Measurements from ENCODE around the gene CDRT4.
A peak's percentile ranks its signal among the peaks of the same experiment; 100 is the strongest.

The CDRT4 gene

GRCh38 chr17:15431196-15431595 lies 36.2 kb downstream of the CDRT4 start:
- no peak for DNase-seq

GRCh38 chr17:15424521-15424920 lies 42.9 kb downstream of the CDRT4 start:
- DNase-seq = no peak

GRCh38 chr17:15422392-15422965 lies 44.9 kb downstream of the CDRT4 start:
- no peak for DNase-seq

- no peak for DNase-seq
These were observed 48.6 kb downstream of the CDRT4 start for GRCh38 chr17:15418781-15419180.

GRCh38 chr17:15414532-15415306 lies 52.7 kb downstream of the CDRT4 start:
- DNase-seq = no peak

- DNase-seq = no peak
These were observed 54.2 kb downstream of the CDRT4 start for GRCh38 chr17:15413101-15413771.

GRCh38 chr17:15412606-15413005 lies 54.8 kb downstream of the CDRT4 start:
- no peak for DNase-seq

- peak; percentile 21 for DNase-seq
These were observed 55.8 kb downstream of the CDRT4 start for GRCh38 chr17:15411384-15412198.

GRCh38 chr17:15409721-15410250 lies 57.6 kb downstream of the CDRT4 start:
- no peak for DNase-seq

- DNase-seq = no peak
These were observed 58.6 kb downstream of the CDRT4 start for GRCh38 chr17:15408803-15409202.

GRCh38 chr17:15406081-15406480 lies 61.3 kb downstream of the CDRT4 start:
- no peak for DNase-seq

- no peak for DNase-seq
These were observed 62.4 kb downstream of the CDRT4 start for GRCh38 chr17:15405058-15405415.

GRCh38 chr17:15404106-15405057 lies 63.0 kb downstream of the CDRT4 start:
- no peak for DNase-seq

GRCh38 chr17:15403276-15403939 lies 64.0 kb downstream of the CDRT4 start:
- no peak for DNase-seq

- no peak for DNase-seq
These were observed 68.0 kb downstream of the CDRT4 start for GRCh38 chr17:15399443-15399842.

GRCh38 chr17:15398736-15399331 lies 68.6 kb downstream of the CDRT4 start:
- no peak for DNase-seq

- no peak for DNase-seq
These were observed 69.1 kb downstream of the CDRT4 start for GRCh38 chr17:15398291-15398690.

- DNase-seq = no peak
These were observed 69.8 kb downstream of the CDRT4 start for GRCh38 chr17:15397620-15398019.

GRCh38 chr17:15395091-15395490 lies 72.3 kb downstream of the CDRT4 start:
- DNase-seq = no peak

GRCh38 chr17:15393414-15393813 lies 74.0 kb downstream of the CDRT4 start:
- no peak for DNase-seq

GRCh38 chr17:15392326-15392741 lies 75.1 kb downstream of the CDRT4 start:
- DNase-seq = no peak

Data from SIG-M5 (cell line).